HUES6 (cell line): Measurements from ENCODE around the gene CSTB.

Experiments
- H3K27ac ChIP-seq: 2 replicates; pipeline ENCODE4 v1.7.0; 2013; ENCODE audit warnings: low read depth, mild to moderate bottlenecking, low read length, inconsistent platforms
- H3K27me3 ChIP-seq: 2 replicates; pipeline ENCODE4 v1.6.1; 2013; ENCODE audit warnings: low read length; ENCODE audit not compliant: control insufficient read depth, insufficient read depth
- H3K36me3 ChIP-seq: 2 replicates; pipeline ENCODE4 v1.6.1; 2013; ENCODE audit warnings: low read length; ENCODE audit not compliant: control insufficient read depth, insufficient read depth
- H3K4me1 ChIP-seq: 2 replicates; pipeline ENCODE4 v1.6.1; 2013; ENCODE audit warnings: low read length; ENCODE audit not compliant: control insufficient read depth, insufficient read depth
- H3K4me3 ChIP-seq: 2 replicates; pipeline ENCODE4 v1.5.1; 2013; ENCODE audit warnings: low read depth, low read length
- H3K9ac ChIP-seq: one replicate; pipeline ENCODE4 v1.6.1; 2013; ENCODE audit warnings: mild to moderate bottlenecking, low read length
- H3K9me3 ChIP-seq: 2 replicates; pipeline ENCODE4 v1.6.1; 2013; ENCODE audit warnings: low read depth, low read length; ENCODE audit not compliant: control insufficient read depth, insufficient read depth

CSTB gene

DNA sequence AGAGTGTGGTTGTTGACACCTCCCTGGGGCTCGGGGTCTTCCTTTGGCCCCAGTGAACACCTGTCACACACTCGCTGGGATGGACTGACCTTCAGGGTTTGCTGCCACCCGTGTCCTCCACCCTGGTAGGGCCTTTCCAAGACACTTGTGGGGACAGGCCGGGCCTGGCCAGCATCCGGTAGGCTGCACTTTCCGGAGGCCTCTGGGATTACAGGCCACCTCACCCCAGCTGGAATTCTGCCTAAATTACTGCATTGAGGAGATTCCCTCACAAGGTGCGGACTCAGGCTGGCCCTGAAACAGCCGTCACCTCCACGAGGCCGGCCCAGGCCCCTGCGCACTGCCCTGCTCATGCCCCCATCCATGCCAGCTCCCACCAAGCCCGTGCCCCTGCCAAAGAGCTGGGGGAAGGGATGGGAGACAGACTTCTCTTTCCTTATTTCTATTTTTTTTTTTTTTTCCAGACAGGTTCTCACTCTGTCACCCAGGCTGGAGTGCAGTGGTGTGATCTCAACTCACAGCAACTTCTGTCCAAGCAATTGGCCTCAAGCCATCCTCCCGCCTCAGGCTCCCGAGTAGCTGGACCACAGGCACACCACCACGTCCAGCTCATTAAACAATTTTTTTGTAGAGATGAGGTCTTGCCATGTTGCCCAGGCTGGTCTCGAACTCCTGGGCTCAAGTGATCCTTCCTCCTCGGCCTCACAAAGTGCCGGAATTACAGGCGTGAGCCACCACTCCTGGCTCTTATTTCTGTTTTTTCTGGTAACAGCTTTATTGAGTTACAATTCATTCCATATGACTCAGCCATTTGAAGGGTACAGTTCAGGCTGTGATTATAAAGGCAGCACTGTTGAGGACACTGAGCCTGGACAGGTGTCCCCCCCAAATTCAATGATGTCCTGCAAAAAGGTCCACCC lies 11.3 kb downstream of the CSTB start:
- Histone ChIP-seq H3K27ac (no peak overlapping the region), H3K4me1 (peaks cover 19% of the 10 kb centered on the region)

DNA sequence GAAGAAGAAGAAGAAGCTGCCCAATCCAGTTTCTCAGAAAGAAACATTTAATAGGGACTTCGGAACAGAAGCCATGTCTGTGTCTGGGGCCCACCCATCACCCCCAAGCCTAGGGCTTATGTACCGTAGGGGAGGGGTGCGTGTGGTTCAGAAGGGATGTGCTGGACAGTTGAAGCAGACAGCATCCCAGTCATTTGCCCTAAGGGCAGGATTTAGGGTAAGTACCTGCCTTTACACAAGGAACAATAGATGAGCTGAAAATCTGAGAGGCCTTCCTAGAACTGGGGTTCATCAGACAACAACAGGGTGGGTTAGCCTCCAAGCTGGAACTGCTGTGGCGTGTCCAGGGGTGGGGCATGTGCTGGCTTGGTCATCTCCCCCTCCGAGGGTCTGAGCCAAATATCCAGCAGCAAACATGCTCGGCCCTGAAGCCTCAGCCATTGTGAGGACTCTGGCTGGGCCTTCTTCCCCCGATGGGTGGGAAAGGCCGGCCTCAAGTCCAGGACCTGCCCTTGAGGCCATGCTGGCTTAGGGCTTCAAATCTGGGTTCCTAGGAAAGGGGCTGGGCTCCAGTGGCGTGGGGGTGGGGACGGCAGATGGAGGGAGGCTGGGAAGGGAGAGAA lies 12.1 kb downstream of the CSTB start:
- no peaks in the 10 kb centered on the region for H3K9me3 ChIP-seq
- H3K27me3 ChIP-seq: no peaks in the 10 kb centered on the region
- H3K27ac ChIP-seq: no peak overlapping the region
- H3K4me1 ChIP-seq: peaks cover 19% of the 10 kb centered on the region
- H3K4me3 ChIP-seq: no peak overlapping the region
- peaks cover 41% of the 10 kb centered on the region for H3K36me3 ChIP-seq
- no peak overlapping the region for H3K9ac ChIP-seq

More for the DNA sequence above, 11.3 kb downstream of the CSTB start:
- Histone ChIP-seq H3K9ac (no peak overlapping the region), H3K27me3 (no peaks in the 10 kb centered on the region), H3K4me3 (no peak overlapping the region), H3K36me3 (peaks cover 33% of the 10 kb centered on the region), H3K9me3 (no peaks in the 10 kb centered on the region)

- H3K36me3 ChIP-seq: peaks cover 55% of the 10 kb centered on the region
Observed at GRCh38 chr21:43762303-43763128, 13.6 kb downstream of the CSTB start.

DNA sequence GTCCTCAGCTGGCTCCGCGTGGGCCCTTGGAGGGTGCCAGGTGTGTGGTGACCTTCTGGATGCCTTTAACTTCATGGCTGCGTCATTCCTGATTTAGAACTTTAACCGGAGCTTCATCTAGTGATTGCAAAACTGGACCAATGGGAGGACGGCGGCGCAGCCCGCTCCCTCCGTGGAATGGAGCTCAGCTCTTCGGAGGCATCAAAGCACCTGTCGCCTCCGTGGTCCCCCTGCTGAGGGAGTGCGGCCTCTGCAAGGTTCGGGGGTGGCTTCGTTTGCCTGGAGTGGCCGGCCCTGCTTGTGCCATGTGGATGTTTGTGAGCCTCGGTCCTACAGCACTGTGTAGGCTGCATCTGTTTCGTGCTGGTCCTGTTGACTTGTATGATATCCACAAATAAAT lies 14.2 kb downstream of the CSTB start:
- Histone ChIP-seq H3K36me3 (peaks cover 61% of the 10 kb centered on the region), H3K4me3 (no peak overlapping the region), H3K27ac (no peak overlapping the region)

More at GRCh38 chr21:43762303-43763128, 13.6 kb downstream of the CSTB start:
- Histone ChIP-seq H3K9ac (no peak overlapping the region), H3K27ac (no peak overlapping the region), H3K4me1 (peaks cover 4% of the 10 kb centered on the region), H3K9me3 (no peaks in the 10 kb centered on the region), H3K4me3 (no peak overlapping the region), H3K27me3 (no peaks in the 10 kb centered on the region)

GRCh38 chr21:43760391-43760958 lies 15.6 kb downstream of the CSTB start:
- no peaks in the 10 kb centered on the region for H3K9me3 ChIP-seq
- H3K27me3 ChIP-seq: no peaks in the 10 kb centered on the region
- H3K9ac ChIP-seq: no peak overlapping the region
- no peak overlapping the region for H3K27ac ChIP-seq
- H3K4me1 ChIP-seq: no peaks in the 10 kb centered on the region
- peaks cover 75% of the 10 kb centered on the region for H3K36me3 ChIP-seq
- H3K4me3 ChIP-seq: no peak overlapping the region

More for the DNA sequence above, 14.2 kb downstream of the CSTB start:
- Histone ChIP-seq H3K4me1 (no peaks in the 10 kb centered on the region), H3K27me3 (no peaks in the 10 kb centered on the region), H3K9ac (no peak overlapping the region), H3K9me3 (no peaks in the 10 kb centered on the region)

DNA sequence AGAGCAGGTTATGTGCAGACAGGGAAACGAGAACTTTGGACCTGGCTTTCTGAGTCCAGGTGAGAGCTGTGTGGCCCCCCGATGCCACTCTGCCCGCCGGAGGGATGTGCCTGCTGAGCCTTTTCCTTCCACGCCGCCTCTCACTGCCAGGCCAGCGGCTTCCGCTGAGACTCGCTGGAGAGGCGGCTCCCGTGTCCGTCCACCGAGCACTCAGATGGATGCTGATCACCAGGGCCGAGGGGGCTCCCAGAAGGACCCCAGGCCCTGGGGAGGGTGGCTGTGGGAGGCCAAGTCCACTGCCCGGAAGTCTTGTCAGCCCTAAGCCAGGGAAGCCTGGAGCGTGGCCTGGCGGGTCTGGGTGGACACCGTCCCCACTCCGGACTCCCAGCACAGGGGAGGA lies 16.5 kb downstream of the CSTB start:
- Histone ChIP-seq H3K9ac (no peak overlapping the region), H3K9me3 (no peaks in the 10 kb centered on the region), H3K27ac (no peak overlapping the region), H3K4me3 (no peak overlapping the region), H3K4me1 (no peaks in the 10 kb centered on the region), H3K27me3 (no peaks in the 10 kb centered on the region), H3K36me3 (peaks cover 83% of the 10 kb centered on the region)

GRCh38 chr21:43758811-43759210 lies 17.3 kb downstream of the CSTB start:
- H3K27me3 ChIP-seq: no peaks in the 10 kb centered on the region
- no peak overlapping the region for H3K9ac ChIP-seq
- no peak overlapping the region for H3K27ac ChIP-seq
- H3K36me3 ChIP-seq: peaks cover 88% of the 10 kb centered on the region
- no peaks in the 10 kb centered on the region for H3K4me1 ChIP-seq
- H3K9me3 ChIP-seq: no peaks in the 10 kb centered on the region
- no peak overlapping the region for H3K4me3 ChIP-seq

DNA sequence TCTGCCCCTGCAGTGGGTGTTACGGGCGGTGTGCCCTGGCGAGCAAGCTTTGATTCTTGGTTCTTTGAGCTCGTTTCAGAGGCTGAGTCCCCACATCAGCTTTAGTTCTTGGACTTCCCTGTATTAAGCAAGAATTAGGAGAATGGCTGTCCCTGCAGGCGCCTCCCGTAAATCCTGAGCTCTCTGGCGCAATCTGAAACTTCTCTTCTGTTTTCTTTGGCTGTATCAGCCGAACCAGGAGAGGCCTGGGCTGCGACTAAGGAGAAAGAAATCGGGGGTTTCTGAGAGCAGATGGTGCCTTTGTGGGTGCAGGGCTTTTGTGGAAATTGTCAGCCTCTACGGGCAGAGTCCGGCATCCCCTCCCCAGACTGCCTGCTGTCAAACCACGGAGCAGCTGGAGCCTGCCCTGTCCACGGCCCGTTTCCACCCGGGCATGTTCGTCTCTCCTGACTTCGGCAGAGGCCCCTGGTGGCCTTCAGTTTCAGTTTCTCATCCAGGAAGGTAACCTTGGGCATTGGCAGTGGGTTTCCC lies 17.9 kb downstream of the CSTB start:
- Histone ChIP-seq H3K9ac (no peak overlapping the region), H3K4me3 (no peak overlapping the region), H3K27me3 (no peaks in the 10 kb centered on the region), H3K9me3 (no peaks in the 10 kb centered on the region), H3K27ac (no peak overlapping the region), H3K36me3 (peaks cover 91% of the 10 kb centered on the region), H3K4me1 (no peaks in the 10 kb centered on the region)

- peaks cover 91% of the 10 kb centered on the region for H3K36me3 ChIP-seq
- H3K9ac ChIP-seq: no peak overlapping the region
- no peaks in the 10 kb centered on the region for H3K4me1 ChIP-seq
- H3K9me3 ChIP-seq: no peaks in the 10 kb centered on the region
- H3K4me3 ChIP-seq: no peak overlapping the region
- no peaks in the 10 kb centered on the region for H3K27me3 ChIP-seq
- H3K27ac ChIP-seq: no peak overlapping the region
Observed at GRCh38 chr21:43757601-43758000, 18.5 kb downstream of the CSTB start.

DNA sequence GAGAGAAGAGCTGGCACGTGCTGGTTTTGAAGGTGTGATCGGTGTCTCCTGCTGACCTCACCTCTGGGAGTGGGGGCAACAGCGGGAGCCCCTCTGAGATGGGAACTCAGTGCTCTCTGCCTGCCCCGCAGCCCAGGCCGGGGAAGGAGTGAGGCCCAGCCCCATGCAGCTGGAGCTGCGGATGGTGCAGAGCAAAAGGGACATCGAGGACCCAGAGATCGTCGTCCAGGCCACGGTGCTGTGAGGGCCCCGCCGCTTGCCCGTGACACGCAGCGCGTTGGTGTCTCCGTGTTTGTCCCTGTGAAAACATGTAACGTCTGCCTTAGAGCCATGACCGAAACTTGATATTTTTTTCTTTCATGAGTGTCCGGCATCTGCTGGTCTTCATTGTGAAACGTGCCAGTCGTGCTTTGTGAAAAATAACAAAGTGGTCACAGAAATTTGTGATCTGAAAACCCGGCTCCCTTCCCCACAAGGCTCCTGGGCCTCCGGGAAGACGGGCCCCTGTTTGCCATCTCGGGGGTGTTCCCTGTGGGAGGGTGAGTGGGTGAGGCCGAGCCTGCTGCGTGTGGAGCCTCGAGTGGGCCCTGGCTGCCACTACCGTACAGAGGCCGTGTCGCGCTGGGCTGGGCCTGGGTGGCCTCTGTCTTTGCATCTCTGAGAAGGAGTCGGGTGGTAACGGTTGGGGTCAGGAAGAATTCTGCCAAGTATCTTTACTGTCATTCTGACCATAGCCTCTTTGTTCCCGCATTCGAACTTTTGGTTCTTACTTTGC lies 20.1 kb downstream of the CSTB start:
- H3K4me3 ChIP-seq: no peak overlapping the region
- no peaks in the 10 kb centered on the region for H3K9me3 ChIP-seq
- no peak overlapping the region for H3K27ac ChIP-seq
- no peaks in the 10 kb centered on the region for H3K27me3 ChIP-seq
- peaks cover 89% of the 10 kb centered on the region for H3K36me3 ChIP-seq
- H3K9ac ChIP-seq: no peak overlapping the region
- no peaks in the 10 kb centered on the region for H3K4me1 ChIP-seq
